Vagina (tissue), 2 donors: ENCODE data around the gene LRRC3. TPM values are rescaled to one million over a fixed set of nuclear protein-coding genes. Genes with fewer than 3 reads are reported as not detected.
"Not testable (repeated sequence)": the region's sequence is repeated elsewhere in the genome, so short reads cannot be mapped to it uniquely, and the experiment has no call there.

Experiments
- DNase-seq, 2 donors: peaks; one replicate each; pipeline ENCODE4 v3.0.0-alpha.2; 2017; ENCODE audit errors: extremely low spot score in 2 of 2
- H3K27ac ChIP-seq: fragments of 200-600 bp; sonication (generic); one replicate; pipeline ENCODE4 v1.5.1; 2019
- H3K27me3 ChIP-seq: fragments of 200-600 bp; sonication (generic); one replicate; pipeline ENCODE4 v1.5.1; 2019
- H3K36me3 ChIP-seq, 2 donors: fragments of 200-600 bp; sonication (generic); one replicate each; pipeline ENCODE4 v1.5.1; 2017 to 2019
- H3K4me1 ChIP-seq: fragments of 200-600 bp; sonication (generic); one replicate; pipeline ENCODE4 v1.5.1; 2019
- H3K4me3 ChIP-seq, 2 donors: fragments of 200-600 bp; sonication (generic); 1 replicate in 1 of 2; 2 replicates in 1 of 2; pipeline ENCODE4 v1.5.1; 2016 to 2019
- H3K9me3 ChIP-seq: fragments of 200-600 bp; sonication (generic); one replicate; pipeline ENCODE4 v1.5.1; 2019
- POLR2A ChIP-seq, 2 donors: fragments of 450-650 bp; IDR thresholded peaks; one replicate each; pipeline ENCODE4 v1.6.1; 2017; ENCODE audit warnings: antibody characterized with exemption in 2 of 2, mild to moderate bottlenecking in 2 of 2, moderate library complexity in 2 of 2
- POLR2AphosphoS5 ChIP-seq, 2 donors: sonication (generic); formaldehyde crosslinking; IDR thresholded peaks; one replicate each; pipeline ENCODE4 v1.9.0; 2017; ENCODE audit warnings: antibody characterized with exemption in 2 of 2, mild to moderate bottlenecking in 2 of 2, low read depth in 1 of 2; ENCODE audit not compliant: insufficient read depth in 1 of 2
- intact Hi-C: fragments of 100-400 bp; cut with DNase I; formaldehyde crosslinking; loops from one replicate; pipeline ENCODE4 v1.15.1; 2023
- total RNA-seq: library from RNA; depleted of rRNA; stranded (reverse); fragments of >200 nt; gene quantifications from one replicate; pipeline ENCODE4 v1.2.3, GENCODE V29; 2016
- TF ChIP-seq, protein P1 (sequence below), 3 experiments: fragments of 450-650 bp in 2 of 3; fragments of 200-600 bp in 1 of 3; sonication (generic) in 1 of 3; IDR thresholded peaks; one replicate each; pipeline ENCODE4 v1.5.1; 2017 to 2019; ENCODE audit warnings: antibody characterized with exemption in 3 of 3, mild to moderate bottlenecking in 2 of 3, moderate library complexity in 2 of 3

Gene LRRC3
- total RNA-seq, 1 donor from 2014 or later: 2.5 TPM

DNA sequence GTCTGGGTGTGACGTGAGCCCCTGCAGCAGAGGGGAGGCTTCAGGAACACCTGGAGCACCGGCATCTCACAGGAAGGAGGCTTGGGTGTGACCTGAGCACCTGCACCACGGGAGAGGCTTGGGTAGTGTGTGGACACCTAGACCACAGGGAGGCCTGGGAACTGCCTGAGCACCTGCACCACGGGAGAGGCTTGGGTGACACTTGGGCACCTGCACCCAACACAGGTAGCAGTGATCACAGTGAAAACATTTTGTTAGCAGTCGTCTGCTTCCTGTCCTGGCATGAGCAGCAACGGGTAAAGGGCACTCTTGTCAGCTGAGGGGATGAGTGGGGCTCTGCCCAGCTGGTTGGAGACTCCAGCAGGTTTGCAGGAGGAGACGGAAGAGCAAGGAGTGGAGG is 22.4 kb downstream of the LRRC3 start:
- H3K27ac ChIP-seq: no peak overlapping the region
- intact Hi-C loops: no loop called here
- TF ChIP-seq POLR2AphosphoS5 (IDR thresholded peaks at IDR 0.05; ENCODE audit: insufficient read depth in 1 of 2, low read depth in 1 of 2): no peak
- TF ChIP-seq POLR2A (IDR thresholded peaks at IDR 0.05): no peak
- TF ChIP-seq, protein P1, sequence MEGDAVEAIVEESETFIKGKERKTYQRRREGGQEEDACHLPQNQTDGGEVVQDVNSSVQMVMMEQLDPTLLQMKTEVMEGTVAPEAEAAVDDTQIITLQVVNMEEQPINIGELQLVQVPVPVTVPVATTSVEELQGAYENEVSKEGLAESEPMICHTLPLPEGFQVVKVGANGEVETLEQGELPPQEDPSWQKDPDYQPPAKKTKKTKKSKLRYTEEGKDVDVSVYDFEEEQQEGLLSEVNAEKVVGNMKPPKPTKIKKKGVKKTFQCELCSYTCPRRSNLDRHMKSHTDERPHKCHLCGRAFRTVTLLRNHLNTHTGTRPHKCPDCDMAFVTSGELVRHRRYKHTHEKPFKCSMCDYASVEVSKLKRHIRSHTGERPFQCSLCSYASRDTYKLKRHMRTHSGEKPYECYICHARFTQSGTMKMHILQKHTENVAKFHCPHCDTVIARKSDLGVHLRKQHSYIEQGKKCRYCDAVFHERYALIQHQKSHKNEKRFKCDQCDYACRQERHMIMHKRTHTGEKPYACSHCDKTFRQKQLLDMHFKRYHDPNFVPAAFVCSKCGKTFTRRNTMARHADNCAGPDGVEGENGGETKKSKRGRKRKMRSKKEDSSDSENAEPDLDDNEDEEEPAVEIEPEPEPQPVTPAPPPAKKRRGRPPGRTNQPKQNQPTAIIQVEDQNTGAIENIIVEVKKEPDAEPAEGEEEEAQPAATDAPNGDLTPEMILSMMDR (IDR thresholded peaks at IDR 0.05): no peak
- DNase-seq: no peak
- H3K27me3 ChIP-seq: no peaks in the 10 kb centered on the region
- H3K36me3 ChIP-seq: no peaks in the 10 kb centered on the region
- H3K4me1 ChIP-seq: no peaks in the 10 kb centered on the region
- no peaks in the 10 kb centered on the region for H3K9me3 ChIP-seq
- no peak overlapping the region for H3K4me3 ChIP-seq

DNA sequence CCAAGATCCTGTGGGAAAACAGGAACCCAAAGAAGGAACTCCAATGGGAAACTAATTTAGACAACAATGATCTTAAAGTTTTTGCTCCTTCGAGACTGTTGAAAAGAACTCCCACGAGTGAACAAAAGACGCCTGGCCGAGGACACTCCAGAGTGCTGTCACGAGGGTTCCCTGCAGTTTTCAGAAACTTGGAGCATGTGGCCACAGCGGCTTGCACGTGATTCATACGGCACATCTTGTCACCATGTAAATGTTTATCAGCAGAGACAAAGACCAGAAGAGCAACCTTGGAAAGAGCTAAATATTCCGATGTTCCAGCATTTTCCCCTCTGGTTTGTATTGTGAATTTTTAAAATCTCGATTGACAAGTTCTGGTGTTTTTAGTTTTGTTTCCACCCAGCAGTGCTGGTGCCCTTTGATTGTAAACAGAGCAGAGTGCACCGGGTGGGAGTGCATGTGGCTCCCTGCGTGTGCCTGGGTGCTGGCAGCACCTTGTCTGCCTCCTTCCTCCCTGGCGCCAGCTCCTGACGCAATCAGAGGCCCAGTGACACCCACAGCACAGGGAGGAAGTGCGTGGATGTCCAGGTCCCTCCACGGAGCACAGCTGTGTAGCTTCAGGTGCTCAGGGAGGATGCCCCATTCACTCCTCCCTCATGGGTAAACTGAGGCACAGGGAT is 23.0 kb downstream of the LRRC3 start:
- H3K36me3 ChIP-seq: no peaks in the 10 kb centered on the region
- no peak overlapping the region for H3K27ac ChIP-seq
- intact Hi-C loops: no loop called here
- no peaks in the 10 kb centered on the region for H3K4me1 ChIP-seq
- H3K4me3 ChIP-seq: no peak overlapping the region
- H3K27me3 ChIP-seq: no peaks in the 10 kb centered on the region
- H3K9me3 ChIP-seq: no peaks in the 10 kb centered on the region
- no peak for DNase-seq
- TF ChIP-seq POLR2AphosphoS5 (IDR thresholded peaks at IDR 0.05; ENCODE audit: insufficient read depth in 1 of 2, low read depth in 1 of 2) (no peak), POLR2A (IDR thresholded peaks at IDR 0.05) (no peak)
- TF ChIP-seq, protein P1 (IDR thresholded peaks at IDR 0.05): no peak

DNA sequence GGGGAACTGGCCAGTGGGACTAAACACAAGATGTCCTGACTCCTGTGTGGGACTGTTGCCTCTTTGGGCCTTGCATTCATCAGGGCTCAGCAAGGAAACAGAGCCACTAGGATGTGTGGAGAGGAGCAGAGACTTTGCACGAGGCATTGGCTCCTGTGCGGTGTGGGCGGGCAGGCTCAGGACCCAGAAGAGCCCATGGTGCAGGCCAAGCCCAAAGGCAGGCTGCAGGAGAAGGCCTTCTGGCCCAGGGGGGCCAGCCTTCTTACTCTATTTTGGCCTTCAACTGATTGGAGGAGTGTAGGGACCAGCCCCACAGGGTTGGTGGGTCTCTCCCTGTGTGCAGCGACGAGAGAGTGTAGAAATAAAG is 23.5 kb downstream of the LRRC3 start:
- no peaks in the 10 kb centered on the region for H3K9me3 ChIP-seq
- no peak overlapping the region for H3K27ac ChIP-seq
- TF ChIP-seq POLR2A (IDR thresholded peaks at IDR 0.05) (no peak), POLR2AphosphoS5 (IDR thresholded peaks at IDR 0.05; ENCODE audit: insufficient read depth in 1 of 2, low read depth in 1 of 2) (no peak)
- TF ChIP-seq, protein P1 (IDR thresholded peaks at IDR 0.05): no peak
- H3K36me3 ChIP-seq: no peaks in the 10 kb centered on the region
- H3K4me3 ChIP-seq: no peak overlapping the region
- H3K4me1 ChIP-seq: no peaks in the 10 kb centered on the region
- no peaks in the 10 kb centered on the region for H3K27me3 ChIP-seq
- DNase-seq: no peak
- intact Hi-C loops: no loop called here

DNA sequence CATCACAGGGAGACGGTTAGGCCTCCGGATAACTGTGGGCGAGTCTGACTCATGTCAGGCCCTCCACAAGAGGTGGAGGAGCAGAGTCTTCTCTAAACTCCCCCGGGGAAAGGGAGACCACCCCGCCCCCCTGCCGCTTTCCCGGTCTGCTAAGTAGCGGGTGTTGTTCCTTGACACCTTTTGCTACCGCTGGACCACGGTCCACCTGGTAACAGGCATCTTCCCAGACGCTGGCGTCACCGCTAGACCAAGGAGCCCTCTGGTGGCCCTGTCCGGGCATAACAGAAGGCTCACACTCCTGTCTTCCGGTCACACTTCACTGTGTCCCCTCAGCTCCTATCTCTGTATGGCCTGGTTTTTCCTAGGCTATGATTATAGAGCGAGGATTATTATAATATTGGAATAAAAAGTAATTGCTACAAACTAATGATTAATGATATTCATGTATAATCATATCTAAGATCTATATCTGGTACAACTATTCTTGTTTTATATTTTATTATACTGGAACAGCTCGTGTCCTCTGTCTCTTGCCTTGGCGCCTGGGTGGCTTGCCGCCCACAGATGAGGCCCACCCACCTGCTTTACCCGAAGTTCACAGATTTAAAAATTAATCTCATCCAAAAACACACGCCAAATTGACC is 24.4 kb downstream of the LRRC3 start:
- H3K4me3 ChIP-seq, DNase-seq, H3K27me3 ChIP-seq, H3K4me1 ChIP-seq, H3K36me3 ChIP-seq, H3K9me3 ChIP-seq, H3K27ac ChIP-seq, intact Hi-C loops: not testable (repeated sequence)
- TF ChIP-seq, protein P1 (IDR thresholded peaks at IDR 0.05): peak in 2 of 3 experiments; percentile 2 to 29
